Right hindlimb (tissue), 1 donor: Measurements from ENCODE around the gene USP6NL.

Source experiments
- DNase-seq: peaks from one replicate; pipeline ENCODE4 v3.0.0-alpha.2; 2018

The USP6NL gene

GRCh38 chr10:11548065-11548767 lies 63.2 kb downstream of the USP6NL start:
- no peak for DNase-seq

GRCh38 chr10:11546581-11546980 lies 64.9 kb downstream of the USP6NL start:
- no peak for DNase-seq

- DNase-seq = no peak
Observed at GRCh38 chr10:11541296-11541695, 70.2 kb downstream of the USP6NL start.

- no peak for DNase-seq
Observed at GRCh38 chr10:11539191-11539868, 72.1 kb downstream of the USP6NL start.

GRCh38 chr10:11538834-11539190 lies 72.6 kb downstream of the USP6NL start:
- no peak for DNase-seq

GRCh38 chr10:11536228-11536627 lies 75.2 kb downstream of the USP6NL start:
- no peak for DNase-seq

- DNase-seq = no peak
Observed at GRCh38 chr10:11535346-11535959, 76.0 kb downstream of the USP6NL start.

- no peak for DNase-seq
Observed at GRCh38 chr10:11533328-11533781, 78.1 kb downstream of the USP6NL start.

- no peak for DNase-seq
Observed at GRCh38 chr10:11532306-11532705, 79.1 kb downstream of the USP6NL start.

GRCh38 chr10:11530806-11531205 lies 80.6 kb downstream of the USP6NL start:
- DNase-seq = no peak

GRCh38 chr10:11529276-11529903 lies 82.1 kb downstream of the USP6NL start:
- no peak for DNase-seq

GRCh38 chr10:11528286-11528685 lies 83.2 kb downstream of the USP6NL start:
- DNase-seq = no peak

GRCh38 chr10:11527691-11528255 lies 83.7 kb downstream of the USP6NL start:
- DNase-seq = no peak

GRCh38 chr10:11527068-11527467 lies 84.4 kb downstream of the USP6NL start:
- DNase-seq = no peak

- peak; percentile 53 for DNase-seq
Observed at GRCh38 chr10:11525503-11525902, 85.9 kb downstream of the USP6NL start.

- DNase-seq = no peak
Observed at GRCh38 chr10:11522821-11523245, 88.6 kb downstream of the USP6NL start.

- no peak for DNase-seq
Observed at GRCh38 chr10:11521860-11522259, 89.6 kb downstream of the USP6NL start.

GRCh38 chr10:11520892-11521291 lies 90.6 kb downstream of the USP6NL start:
- DNase-seq = no peak

GRCh38 chr10:11517150-11517549 lies 94.3 kb downstream of the USP6NL start:
- no peak for DNase-seq

- no peak for DNase-seq
Observed at GRCh38 chr10:11516431-11516746, 95.1 kb downstream of the USP6NL start.

- DNase-seq = peak; percentile 41
Observed at GRCh38 chr10:11515596-11516430, 95.6 kb downstream of the USP6NL start.

- DNase-seq = no peak
Observed at GRCh38 chr10:11513727-11514126, 97.7 kb downstream of the USP6NL start.

GRCh38 chr10:11512596-11512995 lies 98.9 kb downstream of the USP6NL start:
- DNase-seq = no peak
